Heart left ventricle (tissue), 13 donors: ENCODE measurements around the gene UCN.
"Not testable (repeated sequence)": the region's sequence is repeated elsewhere in the genome, so short reads cannot be mapped to it uniquely, and the experiment has no call there.

Experiments used
- POLR2A ChIP-seq, 2 donors: fragments of 450-650 bp; IDR thresholded peaks; one replicate each; pipeline ENCODE4 v1.6.1; 2017; ENCODE audit warnings: antibody characterized with exemption in 2 of 2, mild to moderate bottlenecking in 2 of 2, moderate library complexity in 2 of 2
- TF ChIP-seq, protein P1 (sequence below), 12 donors: fragments of 200-600 bp; sonication (generic) in 4 of 12; IDR thresholded peaks; one replicate each; pipeline versions ENCODE4 v1.5.0 to v1.8.0; 2018 to 2022; ENCODE audit warnings: antibody characterized with exemption in 12 of 12, mild to moderate bottlenecking in 5 of 12
- donor health status: ischemic (EF 13 %, LVEDD 7.1; RV severe dilation, severe dysfunction).
- donor health status: DM: no; HTN: yes; CAD: no.
- donor health status: DM: no; HTN: no; CAD: no.
- donor health status: ischemic (EF 25% LVEDD 6.9; RV normal size, moderate dysfunction).
- donor health status: ischemic (EF 25% LVEDD 5.7; RV mildly dilated, moderate dysfunction).
- donor health status: ischemic (EF 35%, LVEDD 5.7; RV mildly dilated, moderate dysfunction).
- donor health status: nonischemic (EF 11% LVEDD 7.7; RV severe dilation, severe dysfunction).
- donor health status: DM: yes; HTN: yes; CAD: no.
- donor health status: PGD.
- donor health status: ischemic (EF 29% LVEDD 5.4; RV normal size, mild dysfunction).
- donor health status: nonischemic (EF 23%, LVEDD 6.1; RV moderate dilation, normal function).

DNA sequence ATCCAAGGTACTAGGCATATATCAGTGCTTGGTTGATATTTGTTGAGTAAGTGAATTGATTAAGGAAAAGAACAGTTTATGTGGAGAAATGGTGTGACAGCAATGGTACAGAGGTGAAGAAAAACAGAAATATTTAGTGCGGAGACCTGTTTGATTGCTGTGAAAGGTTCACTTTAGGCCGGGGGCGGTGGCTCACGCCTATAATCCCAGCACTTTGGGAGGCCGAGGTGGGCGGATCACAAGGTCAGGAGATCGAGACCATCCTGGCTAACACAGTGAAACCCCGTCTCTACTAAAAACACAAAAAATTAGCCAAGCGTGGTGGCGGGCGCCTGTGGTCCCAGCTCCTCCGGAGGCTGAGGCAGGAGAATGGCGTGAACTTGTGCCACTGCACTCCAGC lies 39.9 kb downstream of the UCN start:
- TF ChIP-seq, protein P1, sequence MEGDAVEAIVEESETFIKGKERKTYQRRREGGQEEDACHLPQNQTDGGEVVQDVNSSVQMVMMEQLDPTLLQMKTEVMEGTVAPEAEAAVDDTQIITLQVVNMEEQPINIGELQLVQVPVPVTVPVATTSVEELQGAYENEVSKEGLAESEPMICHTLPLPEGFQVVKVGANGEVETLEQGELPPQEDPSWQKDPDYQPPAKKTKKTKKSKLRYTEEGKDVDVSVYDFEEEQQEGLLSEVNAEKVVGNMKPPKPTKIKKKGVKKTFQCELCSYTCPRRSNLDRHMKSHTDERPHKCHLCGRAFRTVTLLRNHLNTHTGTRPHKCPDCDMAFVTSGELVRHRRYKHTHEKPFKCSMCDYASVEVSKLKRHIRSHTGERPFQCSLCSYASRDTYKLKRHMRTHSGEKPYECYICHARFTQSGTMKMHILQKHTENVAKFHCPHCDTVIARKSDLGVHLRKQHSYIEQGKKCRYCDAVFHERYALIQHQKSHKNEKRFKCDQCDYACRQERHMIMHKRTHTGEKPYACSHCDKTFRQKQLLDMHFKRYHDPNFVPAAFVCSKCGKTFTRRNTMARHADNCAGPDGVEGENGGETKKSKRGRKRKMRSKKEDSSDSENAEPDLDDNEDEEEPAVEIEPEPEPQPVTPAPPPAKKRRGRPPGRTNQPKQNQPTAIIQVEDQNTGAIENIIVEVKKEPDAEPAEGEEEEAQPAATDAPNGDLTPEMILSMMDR (IDR thresholded peaks at IDR 0.05): not testable (repeated sequence)
- not testable (repeated sequence) for TF ChIP-seq POLR2A (IDR thresholded peaks at IDR 0.05)
